CD4-positive, alpha-beta T cell treated with Interleukin-4 for 1 hour (primary cell): Measurements from ENCODE around the gene SLC35D3.
"Not testable (repeated sequence)": the region's sequence is repeated elsewhere in the genome, so short reads cannot be mapped to it uniquely, and the experiment has no call there.

Experiments
- DNase-seq, 2 donors: peaks; one replicate each; pipeline ENCODE4 v3.0.0-alpha.2; 2020 to 2022

The SLC35D3 gene

GRCh38 chr6:136923116-136923953 is 1.2 kb downstream of the SLC35D3 start:
- no peak for DNase-seq

- no peak for DNase-seq
Measured at GRCh38 chr6:136923954-136924673, 2.0 kb downstream of the SLC35D3 start.

GRCh38 chr6:136926383-136926782 is 4.3 kb downstream of the SLC35D3 start:
- DNase-seq, result no peak

GRCh38 chr6:136927292-136927691 is 5.2 kb downstream of the SLC35D3 start:
- no peak for DNase-seq

- DNase-seq, result no peak
Measured at GRCh38 chr6:136930528-136930927, 8.4 kb downstream of the SLC35D3 start.

GRCh38 chr6:136932599-136932998 is 10.5 kb downstream of the SLC35D3 start:
- no peak for DNase-seq

- DNase-seq, result no peak
Measured at GRCh38 chr6:136945072-136945471, 23.0 kb downstream of the SLC35D3 start.

GRCh38 chr6:136945711-136946121 is 23.6 kb downstream of the SLC35D3 start:
- no peak for DNase-seq

GRCh38 chr6:136947037-136947436 is 24.9 kb downstream of the SLC35D3 start:
- DNase-seq, result no peak

- DNase-seq, result not testable (repeated sequence)
Measured at GRCh38 chr6:136949957-136950356, 27.9 kb downstream of the SLC35D3 start.

GRCh38 chr6:136950436-136951126 is 28.5 kb downstream of the SLC35D3 start:
- DNase-seq, result no peak

- DNase-seq, result no peak
Measured at GRCh38 chr6:136952714-136953260, 30.7 kb downstream of the SLC35D3 start.

GRCh38 chr6:136955123-136955522 is 33.0 kb downstream of the SLC35D3 start:
- no peak for DNase-seq

- DNase-seq, result no peak
Measured at GRCh38 chr6:136956590-136957544, 34.8 kb downstream of the SLC35D3 start.

GRCh38 chr6:136958168-136958567 is 36.1 kb downstream of the SLC35D3 start:
- no peak for DNase-seq

- DNase-seq, result no peak
Measured at GRCh38 chr6:136959471-136959891, 37.4 kb downstream of the SLC35D3 start.

GRCh38 chr6:136959935-136960334 is 37.8 kb downstream of the SLC35D3 start:
- not testable (repeated sequence) for DNase-seq

- no peak for DNase-seq
Measured at GRCh38 chr6:136960781-136961180, 38.7 kb downstream of the SLC35D3 start.

GRCh38 chr6:136961848-136962247 is 39.7 kb downstream of the SLC35D3 start:
- DNase-seq, result no peak

- no peak for DNase-seq
Measured at GRCh38 chr6:136962661-136963060, 40.6 kb downstream of the SLC35D3 start.

- DNase-seq, result no peak
Measured at GRCh38 chr6:136963259-136963658, 41.2 kb downstream of the SLC35D3 start.

GRCh38 chr6:136964398-136964797 is 42.3 kb downstream of the SLC35D3 start:
- no peak for DNase-seq
